Common myeloid progenitor, CD34-positive (primary cell): Measurements from ENCODE around the gene MYO15A.

Source experiments
- CTCF ChIA-PET: fragments of 350-600 bp; sonication (Branson Sonifier 250); formaldehyde crosslinking; loops from one replicate; lab custom pipeline; 2021; ENCODE audit warnings: antibody characterized with exemption; lab: Charles Lee
- POLR2A ChIA-PET: fragments of 350-600 bp; sonication (Branson Sonifier 250); formaldehyde crosslinking; loops from one replicate; lab custom pipeline; 2021; ENCODE audit warnings: antibody characterized with exemption; lab: Charles Lee
- DNase-seq, 3 donors: peaks; one replicate each; pipeline versions ENCODE4 v3.0.0 to v3.0.0-alpha.2; 2013
- H3K27ac ChIP-seq, 2 experiments: 1 replicate in 1 of 2; 2 replicates in 1 of 2; pipeline ENCODE4 v1.7.0; 2013; ENCODE audit warnings: inconsistent platforms in 2 of 2, low read length in 2 of 2, mild to moderate bottlenecking in 2 of 2, low read depth in 1 of 2, moderate library complexity in 1 of 2; ENCODE audit not compliant: severe bottlenecking in 2 of 2, insufficient read depth in 1 of 2, poor library complexity in 1 of 2
- H3K27me3 ChIP-seq, 5 experiments: replicated peaks in 2 of 5; 1 replicate in 3 of 5; 2 replicates in 2 of 5; pipeline versions ENCODE4 v1.6.1 to v1.7.0; 2013; ENCODE audit warnings: low read length in 4 of 5, mild to moderate bottlenecking in 2 of 5, moderate library complexity in 2 of 5, inconsistent platforms in 1 of 5; ENCODE audit not compliant: insufficient read depth in 5 of 5, control insufficient read depth in 4 of 5
- H3K36me3 ChIP-seq, 4 experiments: 1 replicate in 2 of 4; 2 replicates in 2 of 4; pipeline versions ENCODE4 v1.6.1 to v1.7.0; 2013; ENCODE audit warnings: low read length in 3 of 4, control low read depth in 1 of 4, mild to moderate bottlenecking in 1 of 4; ENCODE audit not compliant: control insufficient read depth in 4 of 4, insufficient read depth in 4 of 4
- H3K4me1 ChIP-seq, 4 experiments: 1 replicate in 3 of 4; 2 replicates in 1 of 4; pipeline versions ENCODE4 v1.6.1 to v1.7.1; 2013; ENCODE audit warnings: low read length in 3 of 4, mild to moderate bottlenecking in 3 of 4, control low read depth in 1 of 4, inconsistent platforms in 1 of 4, moderate library complexity in 1 of 4; ENCODE audit not compliant: control insufficient read depth in 4 of 4, insufficient read depth in 4 of 4; ENCODE audit errors: control extremely low read depth in 1 of 4
- H3K4me3 ChIP-seq, 7 experiments: 1 replicate in 4 of 7; 2 replicates in 3 of 7; pipeline versions ENCODE4 v1.5.1 to v1.7.0; 2013; ENCODE audit warnings: mild to moderate bottlenecking in 7 of 7, low read length in 6 of 7, moderate library complexity in 6 of 7, inconsistent platforms in 2 of 7, low read depth in 2 of 7, control low read depth in 1 of 7; ENCODE audit not compliant: insufficient read depth in 4 of 7, control insufficient read depth in 1 of 7; ENCODE audit errors: extremely low read depth in 1 of 7
- H3K9me3 ChIP-seq, 5 experiments: 1 replicate in 4 of 5; 2 replicates in 1 of 5; pipeline versions ENCODE4 v1.6.1 to v1.7.1; 2013; ENCODE audit warnings: low read length in 4 of 5, mild to moderate bottlenecking in 2 of 5, inconsistent platforms in 1 of 5, low read depth in 1 of 5, moderate library complexity in 1 of 5; ENCODE audit not compliant: control insufficient read depth in 4 of 5, insufficient read depth in 2 of 5; ENCODE audit errors: control extremely low read depth in 1 of 5
- WGBS: methylation state at CpG from one replicate; pipeline ENCODE4 v1.1.5; 2013; ENCODE audit not compliant: insufficient coverage; 5-methylcytosine and 5-hydroxymethylcytosine counted together

MYO15A gene

DNA sequence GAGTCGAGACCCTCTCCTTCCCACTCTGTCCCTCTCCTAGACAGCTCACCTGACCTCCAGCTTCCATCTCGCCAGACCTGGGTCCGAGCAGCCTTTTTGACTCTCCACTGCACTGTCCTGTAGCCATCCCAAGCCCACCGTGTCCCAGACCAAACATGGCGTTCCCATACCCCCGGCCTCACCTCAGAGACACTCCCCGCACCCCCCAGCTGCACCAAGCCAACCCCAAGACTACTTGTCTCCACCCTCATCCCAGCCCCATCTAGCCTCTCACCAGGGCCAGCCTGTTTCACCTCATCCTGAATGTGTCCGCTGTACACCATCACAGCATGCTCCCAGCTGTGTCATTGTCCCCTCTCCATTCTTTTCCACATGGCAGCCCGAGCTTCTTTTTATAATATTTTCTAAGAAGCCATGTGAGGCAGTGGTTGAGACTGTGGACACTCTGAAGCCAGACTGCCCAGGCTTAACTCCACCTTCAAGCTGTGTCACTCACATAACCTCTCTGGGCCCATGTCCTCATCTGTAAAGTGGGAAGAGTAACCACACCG, 1.5 kb downstream of the MYO15A start:
- WGBS: 98% methylated on average over 5 of the region's 10 CpGs
- Histone ChIP-seq H3K4me1 (no peaks in the 10 kb centered on the region), H3K9me3 (no peaks in the 10 kb centered on the region), H3K36me3 (peaks cover 0 to 28% (median 14%) of the 10 kb centered on the region in 4 experiments), H3K27ac (no peak overlapping the region), H3K27me3 (no peaks in the 10 kb centered on the region), H3K4me3 (no peak overlapping the region)
- CTCF ChIA-PET: interaction anchor here (1.0 to 1.9 kb wide), 2 partner anchors 21 to 43 kb away, joined by 3 to 6 read pairs; no protein-coding TSS in a partner anchor
- POLR2A ChIA-PET: interaction anchor here (0.6 to 0.8 kb wide), 2 partner anchors 9 to 39 kb away, joined by 3 to 4 read pairs; no protein-coding TSS in a partner anchor
- no peak for DNase-seq

DNA sequence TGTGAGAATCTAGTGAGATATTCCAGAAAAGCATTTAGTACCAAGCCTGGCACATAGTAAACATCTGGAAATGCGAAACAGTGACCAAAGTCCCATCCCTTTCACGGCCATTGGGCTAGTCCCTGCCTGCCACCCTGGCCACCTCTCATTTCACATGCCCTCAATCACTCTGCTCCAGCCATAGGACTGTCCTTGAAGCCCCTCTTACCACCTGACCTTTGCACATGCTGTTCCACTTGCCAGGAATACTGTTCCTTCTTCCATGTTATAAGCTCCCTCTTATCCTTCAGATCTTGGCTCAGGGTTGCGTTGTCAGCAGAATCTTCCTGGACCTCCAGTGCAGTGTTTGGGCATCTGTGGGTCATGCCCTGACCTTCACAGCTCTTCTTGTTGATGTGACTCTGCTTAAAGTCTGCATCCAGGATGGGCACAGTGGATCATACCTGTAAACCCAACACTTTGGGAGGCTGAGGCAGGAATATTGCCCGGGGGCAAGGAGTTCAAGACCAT, 2.1 kb downstream of the MYO15A start:
- peaks cover 0 to 21% (median 10%) of the 10 kb centered on the region in 4 experiments for H3K36me3 ChIP-seq
- POLR2A ChIA-PET: no interaction called here
- 94% methylated on average over 2 of the region's 4 CpGs for WGBS
- H3K27ac ChIP-seq: no peak overlapping the region
- no peaks in the 10 kb centered on the region for H3K9me3 ChIP-seq
- H3K4me3 ChIP-seq: no peak overlapping the region
- no peaks in the 10 kb centered on the region for H3K4me1 ChIP-seq
- CTCF ChIA-PET: interaction anchor here (1.9 kb wide), 1 partner anchor 22 kb away, joined by 6 read pairs; no protein-coding TSS in a partner anchor
- no peaks in the 10 kb centered on the region for H3K27me3 ChIP-seq
- no peak for DNase-seq

DNA sequence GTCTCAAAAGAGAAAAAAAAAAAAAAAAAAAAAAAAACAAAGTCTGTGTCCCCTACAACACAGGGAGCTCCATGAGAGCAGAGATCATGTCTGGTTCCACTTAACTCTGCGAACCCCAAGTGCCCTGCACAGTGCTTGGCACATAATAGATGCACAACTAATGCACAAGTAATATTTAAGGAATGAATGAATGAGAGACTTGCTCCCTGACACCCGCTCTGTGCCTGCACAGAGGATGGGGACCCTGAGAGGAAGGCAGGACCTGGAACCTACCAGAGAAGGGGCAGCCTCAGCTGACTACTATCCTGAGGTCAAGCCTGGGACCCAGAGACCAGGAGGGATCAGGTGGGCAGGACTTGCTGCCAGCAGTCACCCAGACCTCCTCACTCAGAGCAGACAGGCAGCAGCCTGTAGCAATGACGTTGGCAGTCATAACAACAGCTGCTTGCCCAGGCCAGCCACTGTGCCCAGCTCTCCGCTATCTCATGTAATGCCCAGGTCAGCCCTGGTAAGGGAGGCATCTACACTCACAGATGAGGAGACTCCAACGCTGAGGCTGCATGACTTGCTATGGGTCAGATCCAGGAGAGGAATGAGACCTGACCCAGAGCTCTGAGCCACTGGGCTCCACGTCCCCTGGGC, 2.9 kb downstream of the MYO15A start:
- H3K4me1 ChIP-seq: no peaks in the 10 kb centered on the region
- H3K4me3 ChIP-seq: no peak overlapping the region
- no peaks in the 10 kb centered on the region for H3K27me3 ChIP-seq
- no peak for DNase-seq
- ChIA-PET CTCF (no interaction called here), POLR2A (no interaction called here)
- H3K9me3 ChIP-seq: no peaks in the 10 kb centered on the region
- peaks cover 0 to 13% (median 7%) of the 10 kb centered on the region in 4 experiments for H3K36me3 ChIP-seq
- no peak overlapping the region for H3K27ac ChIP-seq
- WGBS: 98% methylated on average over 5 of the region's 6 CpGs

DNA sequence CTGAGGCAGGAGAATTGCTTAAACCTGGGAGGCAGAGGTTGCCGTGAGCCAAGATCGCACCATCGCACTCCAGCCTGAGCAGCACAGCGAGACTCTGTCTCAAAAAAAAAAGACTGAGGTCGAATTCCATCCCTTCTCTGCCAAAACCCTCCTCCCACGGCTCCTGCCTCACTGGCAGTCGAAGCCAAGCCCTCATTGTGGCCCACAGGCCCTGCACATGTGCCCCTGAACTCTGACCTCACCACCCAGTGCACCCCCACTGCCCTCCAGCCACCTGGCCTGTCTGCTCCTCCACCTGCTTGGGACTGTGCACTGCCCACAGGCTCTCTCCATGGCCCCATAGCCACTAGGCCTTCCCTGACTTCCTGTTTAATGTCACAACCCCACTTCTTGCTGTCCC, 7.0 kb downstream of the MYO15A start:
- H3K27me3 ChIP-seq: no peaks in the 10 kb centered on the region
- no peak overlapping the region for H3K4me3 ChIP-seq
- H3K9me3 ChIP-seq: peaks cover 0 to 21% (median 16%) of the 10 kb centered on the region in 5 experiments
- no peak for DNase-seq
- no peaks in the 10 kb centered on the region for H3K36me3 ChIP-seq
- CTCF ChIA-PET: no interaction called here
- POLR2A ChIA-PET: no interaction called here
- 90% methylated on average over 4 of the region's 7 CpGs for WGBS
- no peak overlapping the region for H3K27ac ChIP-seq
- H3K4me1 ChIP-seq: no peaks in the 10 kb centered on the region

DNA sequence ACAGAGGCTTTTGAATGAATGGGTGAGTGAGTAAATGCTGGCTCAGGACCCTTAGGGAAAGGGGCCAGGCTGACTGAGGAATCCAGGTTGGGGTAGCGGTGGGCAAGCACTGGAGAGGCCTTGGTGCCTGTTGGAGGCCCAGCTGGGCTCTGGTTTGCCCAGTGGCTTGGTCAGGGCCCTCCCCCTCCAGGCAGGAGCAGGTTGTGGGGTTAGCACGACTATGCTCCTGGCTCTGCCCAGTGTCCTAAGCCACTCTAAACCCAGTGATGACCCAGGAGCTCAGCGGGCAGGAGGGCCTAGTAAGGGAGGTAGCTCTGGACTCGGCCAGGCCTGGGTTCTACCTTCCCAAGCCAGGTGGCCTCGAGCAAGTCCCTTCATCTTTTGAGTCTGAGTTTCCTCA, 7.5 kb downstream of the MYO15A start:
- ChIA-PET POLR2A (no interaction called here), CTCF (no interaction called here)
- no peaks in the 10 kb centered on the region for H3K36me3 ChIP-seq
- no peaks in the 10 kb centered on the region for H3K27me3 ChIP-seq
- no peak for DNase-seq
- H3K27ac ChIP-seq: no peak overlapping the region
- H3K4me3 ChIP-seq: no peak overlapping the region
- peaks cover 0 to 23% (median 16%) of the 10 kb centered on the region in 5 experiments for H3K9me3 ChIP-seq
- H3K4me1 ChIP-seq: no peaks in the 10 kb centered on the region
- 96% methylated on average over 4 of the region's 5 CpGs for WGBS

DNA sequence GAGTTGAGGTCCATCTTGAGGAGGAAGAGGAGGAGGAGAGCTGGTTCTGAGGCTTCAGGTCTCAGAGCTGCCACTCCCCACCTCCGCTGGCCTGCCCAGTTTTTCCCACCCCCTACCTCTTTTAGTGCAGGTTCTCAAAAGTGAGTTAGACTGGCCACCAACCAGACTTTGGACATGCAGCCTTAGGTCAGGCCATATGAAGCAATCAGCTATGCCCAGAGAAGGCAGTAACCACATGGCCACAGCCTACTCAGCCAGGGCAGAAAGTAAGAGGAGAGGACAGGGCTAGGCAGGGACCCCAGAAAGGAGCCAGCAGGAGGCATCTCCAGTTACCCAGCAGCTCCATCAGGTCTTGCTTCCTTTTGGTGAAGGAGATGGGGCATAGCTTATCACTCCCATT, 9.0 kb downstream of the MYO15A start:
- Histone ChIP-seq H3K27me3 (no peaks in the 10 kb centered on the region), H3K4me1 (no peaks in the 10 kb centered on the region), H3K36me3 (no peaks in the 10 kb centered on the region), H3K9me3 (peaks cover 0 to 23% (median 16%) of the 10 kb centered on the region in 5 experiments), H3K4me3 (no peak overlapping the region), H3K27ac (no peak overlapping the region)
- ChIA-PET POLR2A (no interaction called here), CTCF (interaction anchor here (1.2 kb wide), 1 partner anchor 67 kb away, joined by 3 read pairs; no protein-coding TSS in a partner anchor)
- DNase-seq: no peak
- no CpG with 5 or more reads among the region's 1 CpG for whole genome bisulfite sequencing
